Measurements from ENCODE around the gene SNTG2.
"Not testable (repeated sequence)": the region's sequence is repeated elsewhere in the genome, so short reads cannot be mapped to it uniquely, and the experiment has no call there.

The SNTG2 gene

DNA sequence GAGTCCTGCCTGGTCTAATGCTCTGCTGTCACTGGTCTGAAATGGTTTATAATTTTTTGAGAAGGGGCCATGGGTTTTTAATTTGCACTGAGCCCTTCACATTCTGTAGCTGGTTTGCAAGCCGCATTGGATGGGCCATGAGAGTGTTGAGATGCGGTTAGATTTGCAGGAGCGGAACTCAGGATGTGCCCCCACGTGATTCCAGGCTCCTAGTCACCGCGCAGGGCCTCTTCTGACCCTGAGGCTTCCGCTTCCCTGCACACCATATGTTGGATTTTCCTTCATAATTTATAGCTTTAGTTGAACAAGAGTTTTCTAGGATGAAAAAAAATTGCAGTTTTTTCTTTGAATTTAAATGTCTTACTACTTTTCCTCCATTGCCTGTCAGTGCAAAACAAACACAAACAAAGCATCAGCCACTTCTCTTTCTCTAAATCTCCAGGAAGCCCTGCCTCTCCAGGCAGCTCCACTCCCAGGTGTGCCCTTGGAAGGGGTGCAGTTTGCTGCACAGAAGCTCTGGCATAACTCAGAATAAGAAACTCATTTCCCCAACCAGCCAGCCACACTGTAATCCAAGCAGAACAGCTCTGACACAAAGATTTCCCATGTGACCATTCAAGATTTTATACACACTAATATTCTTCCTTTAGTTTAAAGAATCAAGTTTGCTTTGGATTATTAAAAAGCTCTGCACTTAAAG lies 444.2 kb downstream of the SNTG2 start:
- no peak for DNase-seq

GRCh38 chr2:1397350-1397749 lies 446.7 kb downstream of the SNTG2 start:
- no peak for DNase-seq

DNA sequence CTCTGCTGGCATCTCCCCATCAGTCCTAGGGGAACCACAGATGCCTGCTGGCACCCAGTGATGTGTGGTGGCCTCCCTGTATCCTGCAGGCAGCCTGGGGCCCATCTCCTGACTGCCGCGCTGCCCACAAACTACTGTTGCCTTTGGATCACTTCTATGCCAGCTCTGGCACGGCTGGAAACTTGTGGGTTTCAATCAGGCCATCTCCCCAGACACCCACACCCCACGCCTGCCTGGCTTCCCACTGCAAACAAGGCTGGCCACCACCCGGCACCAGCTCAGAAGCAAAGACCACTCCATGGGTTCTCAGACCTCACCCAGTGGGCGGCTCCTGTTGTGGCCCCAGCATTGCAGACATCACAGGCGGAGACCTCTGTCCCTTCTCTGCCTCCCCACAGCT lies 447.5 kb downstream of the SNTG2 start:
- DNase-seq = no peak

- DNase-seq = no peak
Observed at GRCh38 chr2:1400943-1401735, 450.5 kb downstream of the SNTG2 start.

DNA sequence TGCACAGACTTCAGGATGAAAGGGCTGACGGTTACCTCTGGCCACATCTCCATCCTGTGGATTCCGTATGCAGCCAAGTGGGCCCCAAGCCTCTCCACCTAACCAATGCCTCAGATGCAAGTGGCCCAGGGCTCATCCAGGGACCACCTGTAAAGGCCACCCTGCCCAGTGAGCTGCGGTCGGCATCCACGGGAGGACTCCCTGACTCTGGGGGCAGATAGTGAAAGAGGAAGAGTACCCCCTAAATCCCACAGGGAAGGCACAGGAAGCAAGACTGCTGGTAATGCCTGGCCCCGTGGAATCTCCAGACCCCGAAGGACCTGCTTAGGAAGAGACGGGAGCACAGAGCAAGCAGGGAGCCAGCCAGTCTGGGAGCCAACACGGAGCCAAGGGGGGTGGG lies 451.4 kb downstream of the SNTG2 start:
- DNase-seq = no peak

GRCh38 chr2:1403565-1403964 lies 452.9 kb downstream of the SNTG2 start:
- DNase-seq = no peak

GRCh38 chr2:1405124-1405523 lies 454.5 kb downstream of the SNTG2 start:
- no peak for DNase-seq

GRCh38 chr2:1405967-1406366 lies 455.3 kb downstream of the SNTG2 start:
- DNase-seq = no peak

DNA sequence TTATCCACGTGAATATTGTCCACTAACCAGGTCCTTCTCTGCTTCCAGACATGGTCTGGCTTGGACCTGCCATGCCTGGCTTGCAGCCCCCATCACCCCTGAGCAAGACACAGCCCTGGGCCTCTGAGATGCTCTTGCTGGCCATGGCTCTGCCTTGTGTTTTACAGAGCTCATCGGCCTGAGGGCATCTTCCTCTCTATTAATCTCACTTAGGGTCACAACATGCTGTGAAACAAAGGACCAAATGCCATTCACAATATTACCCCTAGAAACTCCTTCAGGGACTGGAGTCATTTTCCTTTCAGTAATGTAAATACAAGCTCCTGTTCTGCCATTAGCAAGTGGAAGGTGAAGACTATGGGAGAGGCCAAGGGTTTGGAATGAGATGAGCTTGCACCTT lies 455.8 kb downstream of the SNTG2 start:
- DNase-seq = no peak

DNA sequence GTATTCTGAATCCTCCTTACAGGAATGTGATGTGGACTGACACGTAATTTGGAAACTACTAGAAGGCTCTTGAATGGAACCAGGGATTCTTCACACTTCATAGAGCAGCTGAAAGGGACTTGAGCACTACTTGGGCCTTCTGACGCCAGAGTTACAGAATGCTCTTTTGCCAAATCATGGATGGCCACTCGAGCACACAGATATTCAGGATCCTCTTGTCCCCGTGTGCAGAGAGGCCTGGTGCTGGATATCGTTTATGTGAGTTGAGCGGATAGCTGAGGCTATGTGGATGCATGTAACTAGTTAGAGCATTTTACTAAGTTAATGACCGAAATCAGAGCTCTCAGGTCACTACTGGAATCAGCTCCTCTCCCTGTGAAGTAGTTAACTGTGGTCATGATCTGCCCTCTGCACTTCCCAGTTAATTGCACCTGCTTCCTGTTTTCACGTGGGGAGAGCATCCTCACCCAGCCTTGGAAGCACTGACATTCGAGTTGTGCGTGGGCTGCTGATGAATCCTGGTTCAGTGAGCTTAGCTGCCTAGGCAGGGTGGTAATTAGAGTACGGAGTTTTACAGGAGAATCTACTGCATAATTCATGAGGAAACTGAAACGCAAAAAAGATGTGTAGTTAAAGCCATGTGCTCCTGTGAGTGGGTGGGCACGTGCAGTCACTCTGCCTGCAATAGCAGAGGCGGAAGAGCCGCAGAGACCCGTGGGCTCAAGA lies 457.5 kb downstream of the SNTG2 start:
- DNase-seq = no peak

GRCh38 chr2:1413156-1413710 lies 462.6 kb downstream of the SNTG2 start, which contains the start of gene TPO:
TPO (plus strand) TSS chr2:1413463; CDS start chr2:1414409, 946 bp downstream.
- no peak for DNase-seq

DNA sequence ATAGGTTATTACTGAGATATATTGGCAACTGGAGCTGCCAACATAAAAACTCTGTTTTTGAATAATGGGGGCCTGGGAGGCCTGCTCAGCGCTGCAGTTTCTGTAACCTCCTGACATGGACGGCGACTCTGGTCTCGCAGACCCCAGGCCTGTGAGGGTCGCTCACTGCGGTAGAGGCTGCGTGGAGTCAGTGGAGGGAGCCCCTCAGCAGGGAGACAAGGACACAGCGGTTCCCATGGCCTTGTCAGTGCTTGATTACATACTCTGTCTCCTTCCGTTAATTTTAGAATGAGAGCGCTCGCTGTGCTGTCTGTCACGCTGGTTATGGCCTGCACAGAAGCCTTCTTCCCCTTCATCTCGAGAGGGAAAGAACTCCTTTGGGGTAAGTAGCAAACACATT lies 463.5 kb downstream of the SNTG2 start:
- DNase-seq = no peak

GRCh38 chr2:1414901-1415300 lies 464.3 kb downstream of the SNTG2 start:
- not testable (repeated sequence) for DNase-seq

GRCh38 chr2:1415501-1415900 lies 464.9 kb downstream of the SNTG2 start:
- no peak for DNase-seq
